Esophagus muscularis mucosa (tissue), 4 donors: ENCODE results near the gene MBNL3.

Source experiments
- CTCF ChIP-seq, 3 experiments: fragments of 200-600 bp in 2 of 3; fragments of 450-650 bp in 1 of 3; sonication (generic) in 2 of 3; IDR thresholded peaks; one replicate each; pipeline ENCODE4 v1.5.1; 2017 to 2019; ENCODE audit warnings: antibody characterized with exemption in 3 of 3, mild to moderate bottlenecking in 2 of 3, moderate library complexity in 1 of 3
- EP300 ChIP-seq: sonication (generic); formaldehyde crosslinking; IDR thresholded peaks from one replicate; pipeline ENCODE4 v1.6.1; 2017; ENCODE audit warnings: antibody characterized with exemption
- POLR2A ChIP-seq: fragments of 450-650 bp; IDR thresholded peaks from one replicate; pipeline ENCODE4 v1.6.1; 2017; ENCODE audit warnings: antibody characterized with exemption, moderate library complexity, mild to moderate bottlenecking, low read depth
- POLR2AphosphoS5 ChIP-seq, 2 donors: sonication (generic); formaldehyde crosslinking; IDR thresholded peaks; one replicate each; pipeline ENCODE4 v1.6.1; 2017; ENCODE audit warnings: antibody characterized with exemption in 2 of 2

DNA sequence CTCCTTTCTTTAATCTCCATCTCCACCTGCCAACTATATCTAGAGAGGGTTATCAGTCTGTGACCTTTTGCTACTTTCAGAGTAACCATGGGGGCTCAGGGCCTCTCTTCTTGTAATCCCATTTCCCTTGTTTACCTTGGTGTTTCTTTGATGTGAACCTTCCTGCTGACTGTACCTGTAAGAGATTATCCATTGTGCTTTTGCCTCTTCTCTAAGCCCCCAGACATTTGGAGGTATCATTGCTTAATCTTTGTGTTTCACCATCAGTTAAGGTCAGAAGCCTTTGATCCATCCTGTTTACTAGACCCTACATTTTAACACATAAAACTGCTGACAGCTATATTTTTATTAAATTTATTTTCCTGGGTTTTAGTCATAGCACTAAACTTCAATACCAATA lies 157.8 kb downstream of the MBNL3 start:
- no peak for TF ChIP-seq CTCF (IDR thresholded peaks at IDR 0.05)
- no peak for TF ChIP-seq POLR2A
- TF ChIP-seq EP300 = no peak
- no peak for TF ChIP-seq POLR2AphosphoS5 (IDR thresholded peaks at IDR 0.05)
